ENCODE measurements around the gene SERINC4.

The SERINC4 gene

DNA sequence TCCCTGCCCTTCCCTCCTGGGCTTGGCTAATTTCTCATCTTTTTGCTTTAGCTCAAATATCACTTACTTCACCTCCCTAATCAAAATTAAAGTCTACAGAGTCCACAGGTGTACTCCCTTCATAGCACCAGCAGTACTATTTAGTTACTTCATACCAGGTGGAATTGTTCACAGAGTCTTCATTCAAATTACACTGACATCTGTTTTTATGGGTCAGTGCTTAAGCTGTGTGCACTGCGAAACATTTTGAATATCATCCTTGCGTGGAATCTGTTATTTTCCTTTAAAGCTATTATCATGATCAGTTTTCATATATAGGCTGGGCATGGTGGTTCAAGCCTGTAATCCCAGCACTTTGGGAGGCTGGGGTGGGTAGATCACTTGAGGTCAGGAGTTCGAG lies 10.6 kb downstream of the SERINC4 start:
- no peak for DNase-seq (ENCODE audit: extremely low spot score)
- ChIA-PET POLR2A (interaction anchor here (1.0 to 2.1 kb wide), 3 partner anchors 11 to 15 kb away, joined by 4 to 14 read pairs (median 11); partner anchors contain the start of genes ELL3, HYPK and SERINC4), CTCF (interaction anchor here (1.1 to 8.8 kb wide), 7 partner anchors 8 to 46 kb away, joined by 3 to 59 read pairs (median 3); partner anchors contain the start of gene ELL3)
- TF ChIP-seq CTCF (IDR thresholded peaks at IDR 0.05; ENCODE audit: control extremely low read depth, extremely low read depth, low read depth, missing control alignments), result no peak

DNA sequence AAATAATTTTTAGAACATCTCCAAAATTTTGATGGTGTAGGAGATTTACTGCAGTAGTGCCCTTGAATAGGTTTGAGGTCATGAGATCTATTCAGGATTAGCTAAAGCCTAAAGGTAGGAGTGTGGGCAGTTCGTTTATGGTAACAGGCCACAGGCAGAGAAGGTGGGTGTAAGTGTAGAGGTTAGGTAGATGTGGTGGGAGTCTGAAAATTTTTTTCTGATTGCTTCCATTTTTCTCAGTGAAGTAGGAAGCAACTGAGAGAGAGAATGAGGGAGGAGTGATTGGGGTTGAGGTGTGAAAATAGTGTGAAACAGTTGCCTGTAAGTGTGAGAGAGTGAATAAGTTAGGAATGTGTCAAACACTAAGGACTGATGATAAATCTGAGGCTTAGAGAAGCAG lies 21.0 kb downstream of the SERINC4 start:
- DNase-seq (ENCODE audit: extremely low spot score), result no peak
- ChIA-PET CTCF (interaction anchor here (1.3 to 3.5 kb wide), 2 partner anchors 9 to 10 kb away, joined by 6 to 59 read pairs; partner anchors contain the start of gene SERF2), POLR2A (interaction anchor here (1.0 kb wide), 1 partner anchor 9 kb away, joined by 3 read pairs; no protein-coding TSS in a partner anchor)
- TF ChIP-seq CTCF (IDR thresholded peaks at IDR 0.05; ENCODE audit: control extremely low read depth, extremely low read depth, low read depth, missing control alignments), result no peak

DNA sequence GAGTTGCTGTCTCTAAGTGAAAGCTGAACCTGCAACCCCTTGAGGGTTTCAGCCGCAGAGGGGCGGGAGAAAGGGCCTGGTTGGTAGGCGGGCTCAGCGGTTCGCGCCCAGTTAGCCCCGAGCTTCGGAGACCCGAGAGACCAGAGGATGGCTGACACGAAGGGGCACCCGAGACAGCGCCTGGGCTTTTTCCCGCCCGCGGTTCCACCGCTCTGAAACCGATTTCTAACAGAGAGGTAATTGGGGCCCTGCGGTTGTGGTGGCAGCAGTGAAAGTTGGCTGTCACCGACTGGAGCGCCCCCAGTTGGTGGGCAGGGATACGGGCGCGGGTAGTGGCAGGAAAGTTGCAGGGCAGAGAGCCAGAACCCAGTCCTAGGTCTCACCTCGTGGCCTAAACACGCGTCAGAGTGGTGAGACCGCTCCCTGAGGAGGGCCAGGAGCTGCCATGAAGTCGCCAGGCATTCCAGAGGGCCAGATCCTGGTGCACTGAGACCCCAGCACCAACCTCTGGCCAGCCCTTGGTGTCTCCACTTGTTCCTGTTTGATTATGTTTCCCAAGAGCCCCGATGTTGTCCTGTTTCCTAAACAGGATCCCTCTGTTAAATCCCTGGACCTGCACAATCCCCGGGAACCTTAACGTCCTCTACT lies 22.6 kb downstream of the SERINC4 start:
- ChIA-PET POLR2A (interaction anchor here (1.0 to 2.2 kb wide), 8 partner anchors 9 to 47 kb away, joined by 3 to 15 read pairs (median 6); partner anchors contain the start of genes HYPK, MFAP1, SERF2 and SERINC4), CTCF (interaction anchor here (0.6 to 3.5 kb wide), 10 partner anchors 12 to 60 kb away, joined by 3 to 59 read pairs (median 4); partner anchors contain the start of genes HYPK, MFAP1, SERF2 and SERINC4)

GRCh38 chr15:43776718-43777266 lies 23.2 kb downstream of the SERINC4 start, which contains the start of gene ELL3:
Gene ELL3, minus strand, starts transcription at chr15:43776966. Its CDS starts 65 bp downstream, at chr15:43776901.
- ChIA-PET POLR2A (interaction anchor here (0.5 to 2.2 kb wide), 10 partner anchors 10 to 936 kb away, joined by 3 to 15 read pairs (median 6); partner anchors contain the start of genes HYPK, MFAP1, SERF2 and SERINC4), CTCF (interaction anchor here (0.7 to 3.5 kb wide), 10 partner anchors 11 to 60 kb away, joined by 3 to 59 read pairs (median 4); partner anchors contain the start of genes HYPK, MFAP1, SERF2 and SERINC4)
- TF ChIP-seq CTCF (IDR thresholded peaks at IDR 0.05; ENCODE audit: control extremely low read depth, extremely low read depth, low read depth, missing control alignments), result no peak
- DNase-seq (ENCODE audit: extremely low spot score), result peak; percentile 72

More for the DNA sequence above, 22.6 kb downstream of the SERINC4 start:
- peak; percentile 75 for TF ChIP-seq CTCF (IDR thresholded peaks at IDR 0.05; ENCODE audit: control extremely low read depth, extremely low read depth, low read depth, missing control alignments)
- DNase-seq (ENCODE audit: extremely low spot score), result peak; percentile 81

GRCh38 chr15:43776101-43776717 lies 23.8 kb downstream of the SERINC4 start:
- ChIA-PET POLR2A (interaction anchor here (0.5 to 2.2 kb wide), 11 partner anchors 10 to 936 kb away, joined by 3 to 15 read pairs (median 5); partner anchors contain the start of genes HYPK, MFAP1, SERF2 and SERINC4), CTCF (interaction anchor here (0.7 to 3.5 kb wide), 8 partner anchors 11 to 48 kb away, joined by 3 to 59 read pairs (median 6); partner anchors contain the start of genes HYPK, MFAP1, SERF2 and SERINC4)
- peak; percentile 80 for DNase-seq (ENCODE audit: extremely low spot score)
- TF ChIP-seq CTCF (IDR thresholded peaks at IDR 0.05; ENCODE audit: control extremely low read depth, extremely low read depth, low read depth, missing control alignments), result no peak
